Measurements from ENCODE around the gene DTL. TPM values are rescaled to one million over a fixed set of nuclear protein-coding genes. Genes with fewer than 3 reads are reported as not detected.

DTL gene
- total and polyA plus RNA-seq, 2 of the 13 experiments (the other 11 are each of a cell fraction or from before 2014, with no cell fraction given): 10.4 to 32.8 TPM

DNA sequence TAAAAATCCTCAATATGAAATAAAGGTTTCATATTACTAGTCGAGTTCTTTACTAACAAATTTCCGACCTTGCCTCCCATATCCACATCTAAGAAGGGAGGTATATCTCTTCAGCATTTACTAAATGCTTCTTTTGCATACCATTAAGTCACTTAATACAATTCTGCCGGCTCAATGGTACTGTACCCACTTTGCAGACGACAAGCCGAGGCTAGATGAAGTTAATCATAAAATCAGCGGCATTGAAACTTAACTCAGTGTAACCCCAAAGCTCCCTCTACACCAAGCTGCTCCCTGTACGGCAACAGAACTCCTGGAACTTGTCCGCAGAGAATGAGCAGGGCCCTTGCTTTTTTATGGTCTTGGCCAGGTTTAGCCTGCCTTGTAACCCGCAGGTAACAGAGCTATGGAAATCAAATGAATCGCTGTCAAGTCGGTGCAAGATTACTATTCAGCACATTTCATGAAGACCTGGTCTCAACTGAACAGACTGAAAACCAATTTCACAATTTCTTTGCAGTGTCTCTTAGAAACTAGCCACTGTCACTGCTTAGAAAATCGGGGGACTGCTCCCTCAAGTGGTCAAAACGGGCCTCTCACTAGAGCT lies 929 bp upstream of the DTL start (continued):
- TF ChIP-seq, protein P1, sequence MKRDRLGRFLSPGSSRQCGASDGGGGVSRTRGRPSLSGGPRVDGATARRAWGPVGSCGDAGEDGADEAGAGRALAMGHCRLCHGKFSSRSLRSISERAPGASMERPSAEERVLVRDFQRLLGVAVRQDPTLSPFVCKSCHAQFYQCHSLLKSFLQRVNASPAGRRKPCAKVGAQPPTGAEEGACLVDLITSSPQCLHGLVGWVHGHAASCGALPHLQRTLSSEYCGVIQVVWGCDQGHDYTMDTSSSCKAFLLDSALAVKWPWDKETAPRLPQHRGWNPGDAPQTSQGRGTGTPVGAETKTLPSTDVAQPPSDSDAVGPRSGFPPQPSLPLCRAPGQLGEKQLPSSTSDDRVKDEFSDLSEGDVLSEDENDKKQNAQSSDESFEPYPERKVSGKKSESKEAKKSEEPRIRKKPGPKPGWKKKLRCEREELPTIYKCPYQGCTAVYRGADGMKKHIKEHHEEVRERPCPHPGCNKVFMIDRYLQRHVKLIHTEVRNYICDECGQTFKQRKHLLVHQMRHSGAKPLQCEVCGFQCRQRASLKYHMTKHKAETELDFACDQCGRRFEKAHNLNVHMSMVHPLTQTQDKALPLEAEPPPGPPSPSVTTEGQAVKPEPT (CRISPR knock-in tag; IDR thresholded peaks at IDR 0.05; ENCODE audit: low read depth): 0 out of 2 replicates have a peak, but pooled peaks have one; percentile 5
- TF ChIP-seq IRF9 (CRISPR knock-in tag; IDR thresholded peaks at IDR 0.05; ENCODE audit: borderline replicate concordance) (0 out of 2 replicates have a peak, but pooled peaks have one; percentile 22), GFI1 (CRISPR knock-in tag; IDR thresholded peaks at IDR 0.05; ENCODE audit: borderline replicate concordance) (peak; percentile 35; the same call in 1 of the 2 replicates), ZNF556 (CRISPR knock-in tag; IDR thresholded peaks at IDR 0.05; ENCODE audit: borderline replicate concordance) (peak; percentile 72; the same call in 1 of the 2 replicates), CEBPG (CRISPR knock-in tag; IDR thresholded peaks at IDR 0.05) (peak; percentile 58), ZBTB3 (CRISPR knock-in tag; IDR thresholded peaks at IDR 0.05; ENCODE audit: borderline replicate concordance, low read depth) (peak; percentile 59; the same call in 1 of the 2 replicates), ISL2 (CRISPR knock-in tag; IDR thresholded peaks at IDR 0.05) (0 out of 2 replicates have a peak, but pooled peaks have one; percentile 63), ZBTB7B (CRISPR knock-in tag; IDR thresholded peaks at IDR 0.05) (no peak), IKZF1 (IDR thresholded peaks at IDR 0.05) (no peak), GTF3A (CRISPR knock-in tag; conservative IDR thresholded peaks at IDR 0.05) (0 out of 2 replicates have a peak, but pooled peaks have one; percentile 27), ZNF598 (CRISPR knock-in tag; IDR thresholded peaks at IDR 0.05; ENCODE audit: borderline replicate concordance) (no peak), CEBPB (IDR thresholded peaks at IDR 0.05; ENCODE audit: borderline replicate concordance, low read depth, low read length) (peak; percentile 82), SMC3 (IDR thresholded peaks at IDR 0.05; ENCODE audit: low read length) (peak; percentile 89; the same call in 1 of the 2 replicates), ZNF230 (CRISPR knock-in tag; IDR thresholded peaks at IDR 0.05) (0 out of 2 replicates have a peak, but pooled peaks have one; percentile 73), FOXJ3 (CRISPR knock-in tag; IDR thresholded peaks at IDR 0.05; ENCODE audit: borderline replicate concordance) (peak; percentile 52; the same call in 1 of the 2 replicates), ZNF629 (CRISPR knock-in tag; conservative IDR thresholded peaks at IDR 0.05) (peak; percentile 89), HOXD1 (CRISPR knock-in tag; IDR thresholded peaks at IDR 0.05) (peak; percentile 42; the same call in 1 of the 2 replicates), RFXAP (CRISPR knock-in tag; IDR thresholded peaks at IDR 0.05; ENCODE audit: borderline replicate concordance) (no peak), STAG1 (CRISPR knock-in tag; IDR thresholded peaks at IDR 0.05) (peak; percentile 80), MAFK (conservative IDR thresholded peaks at IDR 0.05 in 1 of 2, IDR thresholded peaks at IDR 0.05 in 1 of 2; ENCODE audit: low read length in 2 of 2) (peak in 1 of 2 experiments; percentile 6; a peak in 1 of 4 replicates), ZNF615 (CRISPR knock-in tag; IDR thresholded peaks at IDR 0.05; ENCODE audit: borderline replicate concordance) (peak; percentile 77; the same call in 1 of the 2 replicates), ZNF782 (CRISPR knock-in tag; IDR thresholded peaks at IDR 0.05; ENCODE audit: borderline replicate concordance) (peak; percentile 80; the same call in 1 of the 2 replicates)
- TF ChIP-seq, protein P2, sequence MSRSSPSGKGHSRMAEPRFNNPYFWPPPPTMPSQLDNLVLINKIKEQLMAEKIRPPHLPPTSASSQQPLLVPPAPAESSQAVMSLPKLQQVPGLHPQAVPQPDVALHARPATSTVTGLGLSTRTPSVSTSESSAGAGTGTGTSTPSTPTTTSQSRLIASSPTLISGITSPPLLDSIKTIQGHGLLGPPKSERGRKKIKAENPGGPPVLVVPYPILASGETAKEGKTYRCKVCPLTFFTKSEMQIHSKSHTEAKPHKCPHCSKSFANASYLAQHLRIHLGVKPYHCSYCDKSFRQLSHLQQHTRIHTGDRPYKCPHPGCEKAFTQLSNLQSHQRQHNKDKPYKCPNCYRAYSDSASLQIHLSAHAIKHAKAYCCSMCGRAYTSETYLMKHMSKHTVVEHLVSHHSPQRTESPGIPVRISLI (CRISPR knock-in tag; IDR thresholded peaks at IDR 0.05; ENCODE audit: borderline replicate concordance): peak; percentile 17; the same call in 1 of the 2 replicates
- TF ChIP-seq, protein P3, sequence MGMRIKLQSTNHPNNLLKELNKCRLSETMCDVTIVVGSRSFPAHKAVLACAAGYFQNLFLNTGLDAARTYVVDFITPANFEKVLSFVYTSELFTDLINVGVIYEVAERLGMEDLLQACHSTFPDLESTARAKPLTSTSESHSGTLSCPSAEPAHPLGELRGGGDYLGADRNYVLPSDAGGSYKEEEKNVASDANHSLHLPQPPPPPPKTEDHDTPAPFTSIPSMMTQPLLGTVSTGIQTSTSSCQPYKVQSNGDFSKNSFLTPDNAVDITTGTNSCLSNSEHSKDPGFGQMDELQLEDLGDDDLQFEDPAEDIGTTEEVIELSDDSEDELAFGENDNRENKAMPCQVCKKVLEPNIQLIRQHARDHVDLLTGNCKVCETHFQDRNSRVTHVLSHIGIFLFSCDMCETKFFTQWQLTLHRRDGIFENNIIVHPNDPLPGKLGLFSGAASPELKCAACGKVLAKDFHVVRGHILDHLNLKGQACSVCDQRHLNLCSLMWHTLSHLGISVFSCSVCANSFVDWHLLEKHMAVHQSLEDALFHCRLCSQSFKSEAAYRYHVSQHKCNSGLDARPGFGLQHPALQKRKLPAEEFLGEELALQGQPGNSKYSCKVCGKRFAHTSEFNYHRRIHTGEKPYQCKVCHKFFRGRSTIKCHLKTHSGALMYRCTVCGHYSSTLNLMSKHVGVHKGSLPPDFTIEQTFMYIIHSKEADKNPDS (CRISPR knock-in tag; IDR thresholded peaks at IDR 0.05): no peak

Data from HepG2 (cell line).